Natural killer cell treated with Interleukin-12 subunit alpha and Interleukin-12 subunit beta and Interleukin-15 and Interleukin-18, amount 100 ng/mL, for 72 hours (primary cell): Measurements from ENCODE around the gene CALD1. TPM values are rescaled to one million over a fixed set of nuclear protein-coding genes. Genes with fewer than 3 reads are reported as not detected.

Experiments used
- ATAC-seq, 2 donors: fragments of 150-1000 bp; cut with Tn5 transposase in 1 of 2; sonication (Bioruptor Pico), chemical (Tn5 transposase) in 1 of 2; 2 replicates each; pipeline ENCODE4 v1.10.0; 2021
- DNase-seq: peaks from one replicate; pipeline ENCODE4 v3.0.0; 2022; ENCODE audit warnings: low spot score
- H3K27ac Mint-ChIP-seq, 2 donors: 1 replicate in 1 of 2; 2 replicates in 1 of 2; pipeline ENCODE4 v1.8.0; 2022; ENCODE audit warnings: mixed read lengths in 2 of 2, mild to moderate bottlenecking in 1 of 2, moderate library complexity in 1 of 2
- H3K27me3 Mint-ChIP-seq, 2 donors: 1 replicate in 1 of 2; 2 replicates in 1 of 2; pipeline ENCODE4 v1.8.0; 2022; ENCODE audit warnings: mixed read lengths in 2 of 2
- H3K36me3 Mint-ChIP-seq: one replicate; pipeline ENCODE4 v1.8.0; 2022; ENCODE audit warnings: mixed read lengths
- H3K4me1 Mint-ChIP-seq, 2 donors: 1 replicate in 1 of 2; 2 replicates in 1 of 2; pipeline ENCODE4 v1.8.0; 2022; ENCODE audit warnings: low read depth in 2 of 2, mixed read lengths in 2 of 2, mild to moderate bottlenecking in 1 of 2
- H3K4me3 Mint-ChIP-seq: one replicate; pipeline ENCODE4 v1.8.0; 2022; ENCODE audit warnings: mixed read lengths
- H3K9me3 Mint-ChIP-seq: 2 replicates; pipeline ENCODE4 v1.8.0; 2022; ENCODE audit warnings: mixed read lengths
- total RNA-seq, 2 donors: library from RNA; stranded (reverse); gene quantifications; one replicate each; pipeline ENCODE4 v1.2.3, GENCODE V29; 2022

The CALD1 gene
- total RNA-seq, 2 donors from 2014 or later = 0.11 to 0.40 TPM

DNA sequence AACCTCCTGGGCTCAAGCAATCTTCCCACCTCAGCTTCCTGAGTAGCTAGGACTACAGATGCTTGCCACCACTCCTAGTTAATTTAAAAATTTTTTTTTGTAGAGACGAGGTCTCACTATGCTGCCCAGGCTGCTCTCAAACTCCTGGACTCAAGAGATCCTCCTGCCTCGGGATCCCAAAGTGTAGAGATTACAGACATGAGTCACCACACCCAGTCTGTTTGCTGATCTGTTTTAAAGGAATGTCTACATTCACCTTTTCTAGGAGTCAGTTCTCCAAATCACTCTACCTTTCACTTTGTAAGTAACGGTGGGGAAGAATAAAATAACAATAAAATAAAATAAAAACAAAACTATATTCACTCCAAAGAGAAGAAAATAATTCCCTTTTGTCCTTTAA lies 120.3 kb downstream of the CALD1 start:
- peaks cover 7% of the 10 kb centered on the region for H3K9me3 Mint-ChIP-seq
- peaks cover 12% of the 10 kb centered on the region for H3K36me3 Mint-ChIP-seq
- DNase-seq (no peak), ATAC-seq (no peak)
- peaks cover 0 to 3% of the 10 kb centered on the region in 2 donors for H3K27me3 Mint-ChIP-seq
- H3K27ac Mint-ChIP-seq = no peak overlapping the region
- no peaks in the 10 kb centered on the region for H3K4me1 Mint-ChIP-seq
- H3K4me3 Mint-ChIP-seq = no peak overlapping the region

DNA sequence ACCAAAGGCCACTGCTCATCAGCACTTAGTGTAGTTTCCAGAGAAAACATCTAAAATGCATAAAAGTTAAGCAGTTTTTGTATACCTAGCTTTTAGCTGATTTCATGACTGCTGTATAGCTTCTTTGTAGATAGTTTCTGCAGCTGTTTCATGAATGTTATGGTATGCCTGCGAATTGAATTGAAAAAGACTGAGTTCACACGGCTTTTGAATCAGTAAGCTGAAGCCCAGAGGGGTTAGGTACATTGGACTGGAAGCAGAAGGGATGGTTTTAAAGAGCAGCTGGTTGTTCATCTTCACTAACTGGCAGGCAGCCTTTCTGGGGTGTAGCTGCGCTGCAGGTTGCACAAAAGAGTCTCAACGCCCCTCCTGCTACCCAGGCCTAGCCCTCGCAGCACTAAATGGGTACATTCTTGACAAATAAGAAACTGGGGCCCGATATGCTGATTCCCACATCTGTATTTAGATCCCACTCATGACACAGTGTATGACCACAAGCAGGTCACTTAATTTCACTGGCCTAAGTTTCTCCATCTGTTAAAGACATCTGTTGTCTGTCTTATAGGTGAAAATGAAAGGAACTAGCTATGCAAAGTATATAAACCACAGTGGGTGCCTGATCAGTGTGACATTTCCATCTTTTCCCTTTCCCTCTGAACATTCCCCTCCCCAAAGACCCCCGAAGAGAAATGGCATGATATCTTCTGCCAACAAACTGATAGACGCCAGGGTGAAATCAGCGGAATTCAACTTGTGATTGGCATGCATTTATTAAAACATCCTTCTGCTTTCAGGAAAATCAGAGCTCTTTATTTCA lies 120.9 kb downstream of the CALD1 start:
- DNase-seq (no peak), ATAC-seq (no peak)
- peaks cover 7% of the 10 kb centered on the region for H3K9me3 Mint-ChIP-seq
- H3K4me1 Mint-ChIP-seq = no peaks in the 10 kb centered on the region
- peaks cover 0 to 3% of the 10 kb centered on the region in 2 donors for H3K27me3 Mint-ChIP-seq
- peaks cover 12% of the 10 kb centered on the region for H3K36me3 Mint-ChIP-seq
- H3K4me3 Mint-ChIP-seq = no peak overlapping the region
- no peak overlapping the region for H3K27ac Mint-ChIP-seq

DNA sequence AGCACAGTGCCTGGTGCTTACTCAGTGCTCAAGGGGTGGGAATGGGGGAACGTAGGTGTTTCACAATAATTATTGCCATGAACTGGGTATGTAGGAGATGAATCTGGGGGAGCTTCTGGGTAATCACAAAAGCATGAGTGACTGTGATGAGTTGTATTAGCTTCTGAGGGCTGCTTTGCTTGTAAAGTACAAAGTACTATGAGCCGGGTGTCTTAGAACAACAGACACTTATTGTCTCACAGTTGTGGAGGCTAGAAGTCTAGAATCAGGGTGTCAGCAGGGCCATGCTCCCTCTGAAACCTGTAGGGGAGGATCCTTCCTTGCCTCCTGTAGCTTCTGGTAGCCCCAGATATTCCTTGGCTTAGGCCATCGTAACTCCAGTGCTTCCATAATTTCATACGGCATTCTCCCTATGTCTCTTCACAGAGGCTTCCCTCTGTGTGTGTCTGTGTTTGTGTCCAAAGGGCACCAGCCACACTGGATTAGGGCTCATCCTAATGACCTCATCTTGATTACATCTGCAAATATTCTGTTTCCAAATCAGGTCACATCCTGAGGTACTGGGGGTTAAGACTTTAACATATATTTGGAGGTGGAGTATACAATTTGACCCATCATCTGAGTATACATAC lies 122.1 kb downstream of the CALD1 start:
- no peak overlapping the region for H3K27ac Mint-ChIP-seq
- no peak for DNase-seq
- peaks cover 0 to 3% of the 10 kb centered on the region in 2 donors for H3K27me3 Mint-ChIP-seq
- no peak overlapping the region for H3K4me3 Mint-ChIP-seq
- peaks cover 2% of the 10 kb centered on the region for H3K9me3 Mint-ChIP-seq
- no peaks in the 10 kb centered on the region for H3K4me1 Mint-ChIP-seq
- no peak for ATAC-seq
- H3K36me3 Mint-ChIP-seq = peaks cover 4% of the 10 kb centered on the region

DNA sequence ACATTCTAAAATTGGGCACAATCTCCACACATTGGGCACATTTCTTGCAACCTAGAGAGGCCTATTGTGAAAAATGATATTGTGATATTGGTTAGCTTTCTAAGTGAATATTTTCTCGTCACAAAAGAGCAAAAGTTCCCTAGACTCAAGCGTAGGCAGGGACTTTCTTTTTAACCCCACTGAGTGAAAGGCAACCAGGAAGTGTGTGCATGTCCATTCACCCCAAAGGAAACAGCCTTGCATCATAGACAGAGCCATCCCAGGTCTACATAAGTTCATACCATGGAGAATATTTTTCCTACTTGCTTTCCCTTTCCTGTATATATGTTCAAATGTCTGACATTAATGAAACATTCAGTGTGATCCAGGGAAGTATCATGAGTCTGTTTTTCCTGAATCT lies 122.6 kb downstream of the CALD1 start:
- no peak for DNase-seq
- no peak for ATAC-seq
- Mint-ChIP-seq H3K36me3 (no peaks in the 10 kb centered on the region), H3K9me3 (no peaks in the 10 kb centered on the region), H3K27ac (no peak overlapping the region), H3K4me3 (no peak overlapping the region), H3K27me3 (peaks cover 0 to 5% of the 10 kb centered on the region in 2 donors), H3K4me1 (no peaks in the 10 kb centered on the region)

DNA sequence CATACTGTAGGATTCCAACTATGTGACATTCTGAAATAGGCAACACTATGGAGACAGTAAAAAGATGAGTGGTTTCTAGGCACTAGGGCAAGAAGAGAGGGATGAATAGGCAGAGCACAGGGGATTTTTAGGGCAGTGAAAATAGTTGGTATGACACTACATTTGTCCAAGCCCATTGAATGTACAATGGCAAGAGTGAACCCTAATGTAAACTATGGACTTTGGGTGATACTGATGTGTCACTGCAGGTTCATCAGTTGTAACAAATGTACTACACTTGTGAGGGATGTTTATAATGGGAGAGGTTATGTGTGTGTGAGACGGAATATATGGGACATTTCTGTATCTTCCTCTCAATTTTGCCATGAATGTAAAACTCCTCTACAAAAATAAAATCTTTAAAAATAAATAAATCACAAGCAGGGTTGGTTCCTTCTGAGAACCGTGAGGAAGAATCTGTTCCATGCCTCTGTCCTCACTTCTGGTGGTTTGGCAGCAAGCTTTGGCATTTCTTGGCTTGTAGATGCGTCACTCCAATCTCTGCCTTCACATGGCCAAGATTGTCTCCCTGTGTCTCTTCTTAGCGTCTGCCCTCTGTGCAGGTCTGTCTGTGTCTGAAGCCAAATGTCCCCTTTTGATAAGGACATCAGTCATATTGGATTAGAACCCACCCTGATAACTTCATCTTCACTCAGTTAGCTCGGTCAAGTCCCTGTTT lies 123.8 kb downstream of the CALD1 start:
- Mint-ChIP-seq H3K9me3 (no peaks in the 10 kb centered on the region), H3K27ac (no peak overlapping the region)

DNA sequence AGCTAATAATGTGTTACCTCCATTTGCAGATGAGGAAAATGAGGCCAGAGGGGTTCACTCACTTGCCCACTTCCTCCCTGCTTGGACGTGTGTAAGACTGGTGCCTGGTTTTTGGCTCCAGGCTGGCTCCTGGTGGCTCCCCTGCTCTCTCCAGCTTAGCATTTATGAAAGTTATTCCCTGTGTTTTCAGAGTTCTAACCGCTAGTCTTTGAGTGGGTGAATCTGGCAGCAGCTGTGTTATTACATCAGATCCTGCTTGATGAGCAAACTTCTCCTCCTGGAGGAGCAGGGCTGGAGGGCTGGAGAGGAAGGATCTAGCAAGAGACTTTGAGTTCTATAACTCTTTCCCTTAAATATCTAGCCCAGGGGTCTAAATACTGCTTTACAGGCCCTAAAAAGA lies 125.9 kb downstream of the CALD1 start:
- Mint-ChIP-seq H3K36me3 (no peaks in the 10 kb centered on the region), H3K9me3 (no peaks in the 10 kb centered on the region), H3K27me3 (peaks cover 0 to 8% of the 10 kb centered on the region in 2 donors), H3K4me3 (no peak overlapping the region), H3K27ac (no peak overlapping the region), H3K4me1 (no peaks in the 10 kb centered on the region)
- ATAC-seq = no peak
- DNase-seq = no peak

More for the DNA sequence above, 123.8 kb downstream of the CALD1 start:
- Mint-ChIP-seq H3K27me3 (peaks cover 0 to 6% of the 10 kb centered on the region in 2 donors), H3K4me3 (no peak overlapping the region), H3K36me3 (no peaks in the 10 kb centered on the region), H3K4me1 (no peaks in the 10 kb centered on the region)
- no peak for DNase-seq
- no peak for ATAC-seq

DNA sequence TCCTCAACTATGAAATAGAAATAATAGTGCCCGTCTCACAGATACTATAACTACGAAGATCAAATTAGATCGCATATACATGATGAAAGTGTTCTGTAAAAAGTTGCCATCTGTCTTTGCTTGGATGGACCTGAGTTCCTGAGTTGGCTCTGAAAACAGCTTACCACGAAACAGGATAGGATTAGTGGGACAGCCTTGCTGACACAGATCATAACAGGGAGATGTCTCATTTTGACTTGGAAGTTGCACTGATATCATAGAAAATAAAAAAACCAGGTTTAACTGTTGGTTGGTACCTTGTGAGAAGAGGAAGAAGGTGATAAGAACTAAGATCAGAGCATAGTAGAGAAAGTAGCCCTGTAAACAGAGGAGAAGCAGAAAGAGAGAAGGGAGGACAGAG lies 127.6 kb downstream of the CALD1 start:
- ATAC-seq = no peak
- no peaks in the 10 kb centered on the region for H3K9me3 Mint-ChIP-seq

DNA sequence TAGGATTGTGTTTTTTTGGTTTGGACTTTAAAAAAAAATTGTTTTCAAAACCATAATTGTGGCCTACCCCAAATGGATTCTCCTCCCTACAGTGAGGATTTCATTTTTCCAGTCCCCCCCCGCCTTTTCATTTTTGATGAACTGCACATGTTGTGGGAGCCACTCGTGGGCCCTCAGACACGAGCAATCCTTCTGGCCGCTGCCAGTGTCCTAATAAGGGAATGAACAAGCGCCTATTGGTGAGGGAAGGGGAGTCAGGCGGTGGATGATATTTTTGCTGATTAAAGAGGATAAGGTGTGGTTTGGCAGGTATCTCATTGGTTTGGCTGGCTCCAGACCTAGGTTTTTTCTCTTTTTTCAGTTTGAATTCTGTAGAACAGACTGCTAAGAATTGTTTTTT lies 128.2 kb downstream of the CALD1 start:
- no peaks in the 10 kb centered on the region for H3K4me1 Mint-ChIP-seq
- H3K27ac Mint-ChIP-seq = no peak overlapping the region
- no peaks in the 10 kb centered on the region for H3K36me3 Mint-ChIP-seq
- no peak overlapping the region for H3K4me3 Mint-ChIP-seq
- no peak for ATAC-seq
- H3K27me3 Mint-ChIP-seq = peaks cover 0 to 8% of the 10 kb centered on the region in 2 donors
- DNase-seq = no peak
- H3K9me3 Mint-ChIP-seq = no peaks in the 10 kb centered on the region

More for the DNA sequence above, 127.6 kb downstream of the CALD1 start:
- H3K27ac Mint-ChIP-seq = no peak overlapping the region
- no peak for DNase-seq
- H3K4me3 Mint-ChIP-seq = no peak overlapping the region
- no peaks in the 10 kb centered on the region for H3K36me3 Mint-ChIP-seq
- peaks cover 0 to 8% of the 10 kb centered on the region in 2 donors for H3K27me3 Mint-ChIP-seq
- no peaks in the 10 kb centered on the region for H3K4me1 Mint-ChIP-seq

DNA sequence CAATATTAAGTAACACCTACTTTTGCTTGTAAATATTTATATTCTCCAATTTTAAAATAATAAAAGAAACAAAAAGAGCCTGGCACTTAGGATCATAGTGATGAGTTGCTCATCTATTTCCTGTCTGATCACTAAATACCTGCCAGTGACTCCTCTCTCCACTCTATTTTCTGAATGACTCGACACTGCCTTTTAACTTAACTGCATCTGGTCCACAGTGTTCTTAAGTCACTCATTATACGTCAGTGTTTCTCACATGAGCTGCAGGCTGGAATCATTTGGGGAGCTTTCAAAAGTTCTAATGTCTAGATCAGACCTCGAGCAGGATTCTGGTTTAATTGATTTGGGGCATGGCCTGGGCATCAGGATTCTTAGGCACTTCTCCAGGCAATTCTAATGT lies 128.9 kb downstream of the CALD1 start:
- peaks cover 0 to 5% of the 10 kb centered on the region in 2 donors for H3K27me3 Mint-ChIP-seq
- ATAC-seq = peak in 1 of 2 donors; percentile 65
- H3K9me3 Mint-ChIP-seq = no peaks in the 10 kb centered on the region
- DNase-seq = no peak
- H3K27ac Mint-ChIP-seq = no peak overlapping the region
- no peaks in the 10 kb centered on the region for H3K4me1 Mint-ChIP-seq
- no peak overlapping the region for H3K4me3 Mint-ChIP-seq
- no peaks in the 10 kb centered on the region for H3K36me3 Mint-ChIP-seq

DNA sequence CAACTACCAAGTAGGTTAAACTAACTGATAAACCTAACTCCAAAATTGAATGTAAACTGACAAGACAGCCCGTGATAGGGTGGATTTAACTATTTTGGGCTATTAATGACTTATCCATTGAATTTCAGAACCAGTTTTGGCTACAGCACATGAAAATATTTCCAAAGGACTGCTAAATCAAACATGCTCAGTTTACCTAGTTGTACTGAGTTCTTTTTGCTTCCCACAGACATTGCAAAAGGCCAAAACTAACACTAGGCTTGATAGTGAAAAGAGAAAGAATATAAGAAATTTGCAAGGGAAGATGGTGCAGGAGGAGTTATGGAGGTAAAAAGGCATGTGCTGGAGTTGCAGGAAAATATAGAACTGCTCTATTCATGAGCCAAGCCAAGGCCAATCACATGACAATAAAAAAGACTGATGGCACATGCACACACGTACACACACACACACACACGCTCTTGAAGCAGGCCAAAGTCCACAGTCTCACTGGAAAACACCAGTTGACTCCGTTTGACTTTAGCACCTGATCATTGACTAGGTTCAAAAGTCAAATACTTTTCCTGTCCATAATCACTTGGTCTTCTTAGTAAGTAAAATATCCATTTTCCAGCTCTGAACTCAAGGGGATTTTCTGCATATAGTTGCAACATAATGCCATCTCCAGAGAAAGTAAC lies 130.9 kb downstream of the CALD1 start:
- peaks cover 0 to 5% of the 10 kb centered on the region in 2 donors for H3K27me3 Mint-ChIP-seq
- DNase-seq (no peak), ATAC-seq (no peak)
- H3K4me1 Mint-ChIP-seq = no peaks in the 10 kb centered on the region
- H3K9me3 Mint-ChIP-seq = no peaks in the 10 kb centered on the region
- no peak overlapping the region for H3K27ac Mint-ChIP-seq
- no peaks in the 10 kb centered on the region for H3K36me3 Mint-ChIP-seq
- no peak overlapping the region for H3K4me3 Mint-ChIP-seq

DNA sequence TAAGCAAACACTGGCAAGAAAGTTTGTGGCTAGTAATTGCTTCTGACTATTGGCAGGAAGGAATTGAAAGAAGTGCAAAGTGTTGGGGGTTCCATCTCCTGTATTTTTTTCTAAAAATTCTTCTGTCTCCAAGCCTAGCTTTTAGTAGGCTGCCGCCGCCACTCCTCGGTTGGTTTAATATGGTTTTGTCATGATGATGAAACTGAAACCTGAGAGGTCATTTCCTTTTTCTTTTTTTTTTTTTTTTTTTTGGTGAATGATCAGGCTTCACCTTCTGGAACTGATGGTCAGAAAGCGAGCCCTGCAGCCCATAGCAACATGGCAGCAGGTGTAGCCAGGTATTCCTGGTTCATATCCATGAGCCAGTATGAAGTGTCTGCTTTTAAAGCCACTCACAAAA lies 131.5 kb downstream of the CALD1 start:
- ATAC-seq (no peak), DNase-seq (no peak)
- Mint-ChIP-seq H3K4me1 (no peaks in the 10 kb centered on the region), H3K27ac (no peak overlapping the region), H3K4me3 (no peak overlapping the region), H3K27me3 (peaks cover 0 to 5% of the 10 kb centered on the region in 2 donors), H3K9me3 (no peaks in the 10 kb centered on the region), H3K36me3 (no peaks in the 10 kb centered on the region)

DNA sequence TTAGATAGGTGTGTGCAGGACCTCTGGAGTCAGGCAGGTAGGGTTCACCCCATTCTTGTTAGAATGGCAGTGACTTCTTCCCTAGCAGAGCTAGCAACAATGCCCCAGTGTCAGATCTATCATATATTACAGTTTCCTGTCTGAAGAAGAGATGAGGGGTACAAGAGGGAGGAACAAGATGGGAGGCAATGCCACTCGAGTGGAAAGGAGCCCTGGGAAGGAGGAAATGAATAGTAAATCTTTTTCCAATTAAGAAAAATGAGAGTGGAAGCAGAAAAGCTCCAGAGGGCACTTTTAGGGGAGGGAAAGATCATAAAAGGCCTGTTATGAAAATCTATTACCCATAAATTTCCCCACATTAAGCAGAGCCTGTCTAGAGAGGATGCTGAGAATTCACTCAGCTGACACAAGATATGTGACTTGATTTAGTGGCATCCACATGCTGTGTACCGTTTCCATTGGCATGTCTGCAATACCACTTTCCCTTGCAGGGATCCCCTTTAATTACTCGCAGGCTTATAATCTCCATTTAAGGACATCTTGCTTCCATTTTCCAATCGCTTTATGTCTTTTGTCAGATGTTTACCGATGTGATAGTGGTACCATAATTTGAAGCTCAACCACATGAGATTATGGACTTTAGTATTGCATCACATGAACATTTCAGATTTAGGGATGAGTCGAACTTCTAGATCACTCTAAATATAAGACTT lies 136.9 kb downstream of the CALD1 start:
- Mint-ChIP-seq H3K36me3 (no peaks in the 10 kb centered on the region), H3K4me3 (no peak overlapping the region), H3K27me3 (peaks cover 0 to 8% of the 10 kb centered on the region in 2 donors), H3K4me1 (no peaks in the 10 kb centered on the region), H3K27ac (no peak overlapping the region), H3K9me3 (no peaks in the 10 kb centered on the region)
- ATAC-seq = no peak
- no peak for DNase-seq

DNA sequence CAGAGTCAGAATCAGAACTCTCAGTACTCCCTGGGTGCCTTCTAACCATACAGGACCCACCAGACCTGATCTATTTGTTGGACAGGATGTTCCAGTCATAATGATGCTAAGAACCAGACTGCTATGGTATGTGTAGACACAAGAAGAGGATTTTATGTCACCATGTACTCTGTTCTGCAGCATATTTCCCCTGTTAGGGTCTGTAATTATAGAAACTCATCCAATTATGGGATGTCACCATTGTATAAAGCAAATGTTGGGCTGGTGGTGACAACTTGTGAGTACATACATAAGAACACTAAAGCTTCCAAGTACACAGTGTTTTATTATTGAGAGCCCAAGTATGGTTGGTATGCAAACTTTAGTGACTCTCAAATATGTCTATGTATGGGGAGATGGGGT lies 139.8 kb downstream of the CALD1 start:
- Mint-ChIP-seq H3K36me3 (no peaks in the 10 kb centered on the region), H3K9me3 (no peaks in the 10 kb centered on the region), H3K4me3 (no peak overlapping the region), H3K27me3 (peaks cover 0 to 11% of the 10 kb centered on the region in 2 donors), H3K27ac (no peak overlapping the region), H3K4me1 (no peaks in the 10 kb centered on the region)
- peak in 1 of 2 donors; percentile 84 for ATAC-seq
- DNase-seq = no peak
